Endothelial cell of umbilical vein (primary cell): Measurements from ENCODE around the gene CCDC27.
A peak's percentile ranks its signal among the peaks of the same experiment; 100 is the strongest.

Source experiments
- MYC ChIP-seq: IDR thresholded peaks from one replicate; pipeline ENCODE4 v1.6.1; 2011; ENCODE audit warnings: mild to moderate bottlenecking, low read depth, low read length
- POLR2A ChIP-seq: IDR thresholded peaks from 2 replicates; pipeline ENCODE4 v1.6.1; 2012; ENCODE audit warnings: low read depth, mild to moderate bottlenecking, control low read depth, low read length
- TF ChIP-seq, protein P1 (sequence below), 2 donors: IDR thresholded peaks; 1 replicate in 1 of 2; 2 replicates in 1 of 2; pipeline ENCODE4 v1.5.1; 2011; ENCODE audit warnings: low read length in 2 of 2, mild to moderate bottlenecking in 2 of 2, moderate library complexity in 2 of 2, control low read depth in 1 of 2, inconsistent platforms in 1 of 2, low read depth in 1 of 2; ENCODE audit not compliant: insufficient read depth in 1 of 2; ENCODE audit errors: extremely low read depth in 1 of 2

DNA sequence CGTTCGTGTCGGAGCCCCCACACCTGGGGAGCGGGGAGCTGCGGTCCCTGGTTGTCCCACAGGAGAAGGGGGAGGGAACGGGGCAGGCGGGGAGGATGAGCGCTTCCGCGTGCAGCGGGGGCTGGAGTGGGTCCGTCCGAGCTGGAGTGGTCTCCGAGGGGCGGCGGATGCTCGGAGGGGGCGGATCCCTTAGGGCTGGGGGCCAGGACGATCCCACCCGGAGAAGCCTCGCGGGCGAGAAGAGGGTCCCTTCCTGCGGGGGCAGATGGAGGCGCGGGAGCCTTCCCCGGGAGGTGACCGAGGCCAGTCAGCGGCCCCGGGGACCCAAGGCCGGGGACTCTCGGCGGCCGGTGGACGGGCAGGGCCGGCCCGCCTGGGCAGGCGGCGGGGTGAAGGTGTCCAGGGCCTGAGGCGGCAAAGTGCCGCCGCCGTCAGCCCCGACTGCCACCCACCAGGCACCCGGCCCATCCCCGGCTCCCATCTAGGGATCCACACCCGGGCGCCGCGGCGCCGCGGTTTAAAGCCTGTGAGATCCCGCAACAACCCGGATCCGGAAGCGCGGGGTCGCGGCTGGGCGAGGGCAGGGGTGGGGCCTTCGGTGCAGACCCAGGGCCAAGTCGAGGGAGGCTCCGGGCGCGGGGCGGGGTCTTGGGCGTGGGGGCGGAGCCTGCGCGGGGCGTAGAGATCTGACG is 5.3 kb upstream of the CCDC27 start:
- peak; percentile 85 for TF ChIP-seq POLR2A
- TF ChIP-seq, protein P1, sequence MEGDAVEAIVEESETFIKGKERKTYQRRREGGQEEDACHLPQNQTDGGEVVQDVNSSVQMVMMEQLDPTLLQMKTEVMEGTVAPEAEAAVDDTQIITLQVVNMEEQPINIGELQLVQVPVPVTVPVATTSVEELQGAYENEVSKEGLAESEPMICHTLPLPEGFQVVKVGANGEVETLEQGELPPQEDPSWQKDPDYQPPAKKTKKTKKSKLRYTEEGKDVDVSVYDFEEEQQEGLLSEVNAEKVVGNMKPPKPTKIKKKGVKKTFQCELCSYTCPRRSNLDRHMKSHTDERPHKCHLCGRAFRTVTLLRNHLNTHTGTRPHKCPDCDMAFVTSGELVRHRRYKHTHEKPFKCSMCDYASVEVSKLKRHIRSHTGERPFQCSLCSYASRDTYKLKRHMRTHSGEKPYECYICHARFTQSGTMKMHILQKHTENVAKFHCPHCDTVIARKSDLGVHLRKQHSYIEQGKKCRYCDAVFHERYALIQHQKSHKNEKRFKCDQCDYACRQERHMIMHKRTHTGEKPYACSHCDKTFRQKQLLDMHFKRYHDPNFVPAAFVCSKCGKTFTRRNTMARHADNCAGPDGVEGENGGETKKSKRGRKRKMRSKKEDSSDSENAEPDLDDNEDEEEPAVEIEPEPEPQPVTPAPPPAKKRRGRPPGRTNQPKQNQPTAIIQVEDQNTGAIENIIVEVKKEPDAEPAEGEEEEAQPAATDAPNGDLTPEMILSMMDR (IDR thresholded peaks at IDR 0.05; ENCODE audit: extremely low read depth in 1 of 2, insufficient read depth in 1 of 2, low read depth in 1 of 2, low read length in 2 of 2) = no peak
- no peak for TF ChIP-seq MYC
